Breast epithelium (tissue), 4 donors: ENCODE data around the gene TMEM250. TPM values are rescaled to one million over a fixed set of nuclear protein-coding genes. Genes with fewer than 3 reads are reported as not detected.

Source experiments
- DNase-seq, 2 donors: peaks; one replicate each; pipeline ENCODE4 v3.0.0-alpha.2; 2019; ENCODE audit warnings: low spot score in 2 of 2
- H3K27ac ChIP-seq, 2 donors: fragments of 200-600 bp; sonication (generic) in 1 of 2; one replicate each; pipeline ENCODE4 v1.5.1; 2016 to 2019; ENCODE audit warnings: mild to moderate bottlenecking in 1 of 2
- H3K27me3 ChIP-seq, 2 donors: fragments of 200-600 bp; sonication (generic) in 1 of 2; one replicate each; pipeline versions ENCODE4 v1.5.1 to v1.6.0; 2017 to 2019; ENCODE audit warnings: control low read depth in 1 of 2, mild to moderate bottlenecking in 1 of 2
- H3K36me3 ChIP-seq: fragments of 200-600 bp; one replicate; pipeline ENCODE4 v1.5.1; 2019
- H3K4me1 ChIP-seq, 2 donors: fragments of 200-600 bp; sonication (generic); one replicate each; pipeline ENCODE4 v1.5.1; 2016 to 2019; ENCODE audit warnings: control low read depth in 1 of 2
- H3K4me3 ChIP-seq, 3 donors: fragments of 200-600 bp; sonication (generic); 1 replicate in 2 of 3; 2 replicates in 1 of 3; pipeline ENCODE4 v1.5.1; 2016 to 2019; ENCODE audit warnings: mild to moderate bottlenecking in 3 of 3, moderate library complexity in 2 of 3
- H3K9me3 ChIP-seq, 2 donors: fragments of 200-600 bp; sonication (generic) in 1 of 2; one replicate each; pipeline ENCODE4 v1.5.1; 2016 to 2019; ENCODE audit warnings: control low read depth in 1 of 2
- CTCF ChIP-seq, 3 donors: fragments of 450-650 bp; IDR thresholded peaks; one replicate each; pipeline ENCODE4 v1.5.1; 2016 to 2017; ENCODE audit warnings: antibody characterized with exemption in 3 of 3, mild to moderate bottlenecking in 3 of 3, moderate library complexity in 3 of 3
- POLR2A ChIP-seq: fragments of 450-650 bp; IDR thresholded peaks from one replicate; pipeline ENCODE4 v1.6.1; 2016; ENCODE audit warnings: antibody characterized with exemption, mild to moderate bottlenecking, moderate library complexity
- POLR2AphosphoS5 ChIP-seq, 3 donors: sonication (generic); formaldehyde crosslinking; IDR thresholded peaks; one replicate each; pipeline ENCODE4 v1.6.1; 2017; ENCODE audit warnings: antibody characterized with exemption in 3 of 3
- intact Hi-C: fragments of 100-400 bp; cut with DNase I; formaldehyde crosslinking; loops from one replicate; pipeline ENCODE4 v1.15.1; 2023; ENCODE audit warnings: low total_unique reads
- total RNA-seq, 3 donors: library from RNA; depleted of rRNA; stranded (reverse); fragments of >200 nt; gene quantifications; one replicate each; pipeline ENCODE4 v1.1.0, GENCODE V29; 2016

The TMEM250 gene
- total RNA-seq, 3 donors from 2014 or later = 24.9 to 29.5 (median 26.1) TPM

- TF ChIP-seq CTCF (IDR thresholded peaks at IDR 0.05) (no peak), POLR2AphosphoS5 (IDR thresholded peaks at IDR 0.05) (no peak), POLR2A (no peak)
- intact Hi-C loops = no loop called here
- no peak overlapping the region for H3K4me3 ChIP-seq
- no peaks in the 10 kb centered on the region for H3K9me3 ChIP-seq
- H3K36me3 ChIP-seq = no peaks in the 10 kb centered on the region
- H3K4me1 ChIP-seq = peaks cover 10 to 15% of the 10 kb centered on the region in 2 donors
- H3K27me3 ChIP-seq = no peaks in the 10 kb centered on the region
- H3K27ac ChIP-seq = no peak overlapping the region
- DNase-seq = no peak
Measured at GRCh38 chr9:136079916-136080246, 38.8 kb downstream of the TMEM250 start.

GRCh38 chr9:136079211-136079915, 39.3 kb downstream of the TMEM250 start:
- Histone ChIP-seq H3K4me3 (no peak overlapping the region), H3K27ac (no peak overlapping the region), H3K4me1 (peaks cover 10 to 15% of the 10 kb centered on the region in 2 donors), H3K9me3 (no peaks in the 10 kb centered on the region), H3K27me3 (no peaks in the 10 kb centered on the region), H3K36me3 (no peaks in the 10 kb centered on the region)
- no peak for DNase-seq
- TF ChIP-seq POLR2A (no peak), CTCF (IDR thresholded peaks at IDR 0.05) (no peak), POLR2AphosphoS5 (IDR thresholded peaks at IDR 0.05) (no peak)
- intact Hi-C loops = no loop called here

GRCh38 chr9:136078498-136079011, 40.1 kb downstream of the TMEM250 start:
- H3K27ac ChIP-seq = no peak overlapping the region
- no peak for TF ChIP-seq POLR2AphosphoS5 (IDR thresholded peaks at IDR 0.05)
- no peak for TF ChIP-seq POLR2A
- no peak for TF ChIP-seq CTCF (IDR thresholded peaks at IDR 0.05)
- no peaks in the 10 kb centered on the region for H3K27me3 ChIP-seq
- no peak for DNase-seq
- no peaks in the 10 kb centered on the region for H3K9me3 ChIP-seq
- peaks cover 10 to 15% of the 10 kb centered on the region in 2 donors for H3K4me1 ChIP-seq
- intact Hi-C loops = no loop called here
- H3K4me3 ChIP-seq = no peak overlapping the region
- H3K36me3 ChIP-seq = no peaks in the 10 kb centered on the region

- peaks cover 10 to 15% of the 10 kb centered on the region in 2 donors for H3K4me1 ChIP-seq
- H3K36me3 ChIP-seq = no peaks in the 10 kb centered on the region
- H3K9me3 ChIP-seq = no peaks in the 10 kb centered on the region
- DNase-seq = no peak
- H3K27me3 ChIP-seq = no peaks in the 10 kb centered on the region
- TF ChIP-seq POLR2AphosphoS5 (IDR thresholded peaks at IDR 0.05) = no peak
- no peak for TF ChIP-seq POLR2A
- no peak for TF ChIP-seq CTCF (IDR thresholded peaks at IDR 0.05)
- intact Hi-C loops = no loop called here
- no peak overlapping the region for H3K4me3 ChIP-seq
- no peak overlapping the region for H3K27ac ChIP-seq
Measured at GRCh38 chr9:136078024-136078423, 40.7 kb downstream of the TMEM250 start.

- Histone ChIP-seq H3K27me3 (no peaks in the 10 kb centered on the region), H3K4me3 (no peak overlapping the region), H3K36me3 (no peaks in the 10 kb centered on the region), H3K4me1 (peaks cover 10 to 15% of the 10 kb centered on the region in 2 donors), H3K9me3 (no peaks in the 10 kb centered on the region), H3K27ac (no peak overlapping the region)
- intact Hi-C loops = no loop called here
- DNase-seq = no peak
- TF ChIP-seq POLR2AphosphoS5 (IDR thresholded peaks at IDR 0.05) (no peak), POLR2A (no peak), CTCF (IDR thresholded peaks at IDR 0.05) (no peak)
Measured at GRCh38 chr9:136077491-136077890, 41.2 kb downstream of the TMEM250 start.
